GM12878 (cell line): ENCODE results near the gene MRTFA.

Source experiments
- KDM1A ChIP-seq: fragments of 200-600 bp; sonication (generic); IDR thresholded peaks from 2 replicates; pipeline ENCODE4 v1.6.1; 2016; ENCODE audit warnings: borderline replicate concordance
- TF ChIP-seq, protein P1 (sequence below), 3 experiments: IDR thresholded peaks in 2 of 3; conservative IDR thresholded peaks in 1 of 3; 2 replicates each; pipeline ENCODE4 v1.5.1; 2011; ENCODE audit warnings: low read depth in 3 of 3, low read length in 3 of 3, mild to moderate bottlenecking in 3 of 3, control low read depth in 2 of 3, moderate library complexity in 2 of 3, inconsistent platforms in 1 of 3, mixed read lengths in 1 of 3; ENCODE audit not compliant: control insufficient read depth in 2 of 3, insufficient read depth in 1 of 3; ENCODE audit errors: extremely low read depth in 1 of 3

DNA sequence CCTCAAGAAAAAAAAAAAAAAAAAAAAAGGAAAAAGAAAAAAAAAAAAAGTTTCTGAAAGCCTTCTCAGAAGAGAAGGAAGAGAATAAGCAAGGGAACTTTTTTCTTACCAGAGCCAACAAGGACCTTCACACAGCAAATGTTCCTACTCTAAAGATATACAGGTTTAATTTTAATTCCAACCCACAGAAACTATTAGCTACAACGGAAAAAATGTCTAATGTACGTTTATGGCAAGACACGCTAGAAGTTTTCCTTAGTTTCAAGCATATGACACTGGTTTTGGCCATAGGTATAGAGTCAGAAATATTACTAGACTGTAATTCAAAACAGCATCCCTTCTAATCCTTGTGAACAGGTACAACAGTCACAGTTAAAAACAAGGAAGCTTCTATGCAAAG, 120.1 kb downstream of the MRTFA start:
- no peak for TF ChIP-seq KDM1A
- TF ChIP-seq, protein P1, sequence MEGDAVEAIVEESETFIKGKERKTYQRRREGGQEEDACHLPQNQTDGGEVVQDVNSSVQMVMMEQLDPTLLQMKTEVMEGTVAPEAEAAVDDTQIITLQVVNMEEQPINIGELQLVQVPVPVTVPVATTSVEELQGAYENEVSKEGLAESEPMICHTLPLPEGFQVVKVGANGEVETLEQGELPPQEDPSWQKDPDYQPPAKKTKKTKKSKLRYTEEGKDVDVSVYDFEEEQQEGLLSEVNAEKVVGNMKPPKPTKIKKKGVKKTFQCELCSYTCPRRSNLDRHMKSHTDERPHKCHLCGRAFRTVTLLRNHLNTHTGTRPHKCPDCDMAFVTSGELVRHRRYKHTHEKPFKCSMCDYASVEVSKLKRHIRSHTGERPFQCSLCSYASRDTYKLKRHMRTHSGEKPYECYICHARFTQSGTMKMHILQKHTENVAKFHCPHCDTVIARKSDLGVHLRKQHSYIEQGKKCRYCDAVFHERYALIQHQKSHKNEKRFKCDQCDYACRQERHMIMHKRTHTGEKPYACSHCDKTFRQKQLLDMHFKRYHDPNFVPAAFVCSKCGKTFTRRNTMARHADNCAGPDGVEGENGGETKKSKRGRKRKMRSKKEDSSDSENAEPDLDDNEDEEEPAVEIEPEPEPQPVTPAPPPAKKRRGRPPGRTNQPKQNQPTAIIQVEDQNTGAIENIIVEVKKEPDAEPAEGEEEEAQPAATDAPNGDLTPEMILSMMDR (IDR thresholded peaks at IDR 0.05 in 2 of 3, conservative IDR thresholded peaks at IDR 0.05 in 1 of 3; ENCODE audit: control insufficient read depth in 2 of 3, extremely low read depth in 1 of 3, insufficient read depth in 1 of 3, low read depth in 3 of 3, low read length in 3 of 3), result no peak
